GM12878 (cell line): Measurements from ENCODE around the gene ACVR1B. TPM values are rescaled to one million over a fixed set of nuclear protein-coding genes. Genes with fewer than 3 reads are reported as not detected.

Source experiments
- ATAC-seq: fragments of 200-7000 bp; cut with Tn5 transposase; 3 replicates; pipeline ENCODE4 v1.9.1; 2020; ENCODE audit warnings: mild to moderate bottlenecking, moderate library complexity
- BruUV-seq: library from RNA; stranded (reverse); fragments of 400-500 nt; replicated peaks from 2 replicates; lab custom pipeline; 2021; lab: Mats Ljungman, UMichigan
- CTCF ChIA-PET: fragments of 300-600 bp; sonication (Branson Sonifier 250); formaldehyde crosslinking; extraction: SDS; loops from one replicate; lab custom pipeline; 2021; ENCODE audit warnings: inconsistent platforms; lab: Yijun Ruan, JAX
- POLR2A ChIA-PET: fragments of 350-600 bp; formaldehyde crosslinking; extraction: SDS; loops from one replicate; lab custom pipeline; 2021; ENCODE audit warnings: inconsistent platforms; lab: Charles Lee
- RAD21 ChIA-PET: fragments of 300-600 bp; sonication (Branson Sonifier 250); formaldehyde crosslinking; loops from one replicate; lab custom pipeline; 2023; ENCODE audit warnings: antibody characterized with exemption; ENCODE audit not compliant: unreplicated experiment; lab: Charles Lee
- SMC1A ChIA-PET: fragments of 300-600 bp; sonication (Branson Sonifier 250); formaldehyde crosslinking; loops from one replicate; lab custom pipeline; 2023; ENCODE audit not compliant: unreplicated experiment, uncharacterized antibody; lab: Charles Lee
- DNase-seq: peaks from one replicate; pipeline ENCODE4 v3.0.0-alpha.2; 2011; ENCODE audit warnings: low read depth, low spot score
- FAIRE-seq: peaks from 3 replicates; lab custom pipeline; 2011; peaks lifted over from hg19 to GRCh38; lab: Jason Lieb, UNC
- H2AFZ ChIP-seq: 2 replicates; pipeline ENCODE4 v1.6.0; 2011; ENCODE audit warnings: low read depth, low read length, control low read depth; ENCODE audit not compliant: control insufficient read depth
- H3K27ac ChIP-seq: 2 replicates; pipeline ENCODE4 v1.5.1; 2011; ENCODE audit warnings: control low read depth; ENCODE audit not compliant: control insufficient read depth, insufficient read depth
- H3K27me3 ChIP-seq, 2 experiments: replicated peaks in 1 of 2; 2 replicates each; pipeline versions ENCODE4 v1.6.0 to v1.6.1; 2011; ENCODE audit warnings: low read length in 1 of 2; ENCODE audit not compliant: control insufficient read depth in 2 of 2, insufficient read depth in 2 of 2
- H3K36me3 ChIP-seq, 2 experiments: 2 replicates each; pipeline ENCODE4 v1.5.1; 2011; ENCODE audit warnings: low read length in 1 of 2; ENCODE audit not compliant: control insufficient read depth in 2 of 2, insufficient read depth in 2 of 2
- H3K4me1 ChIP-seq: 2 replicates; pipeline ENCODE4 v1.6.1; 2011; ENCODE audit warnings: mild to moderate bottlenecking, low read length, moderate library complexity, mixed read lengths; ENCODE audit not compliant: control insufficient read depth, insufficient read depth
- H3K4me2 ChIP-seq: 2 replicates; pipeline ENCODE4 v1.6.0; 2011; ENCODE audit warnings: control low read depth; ENCODE audit not compliant: control insufficient read depth, insufficient read depth
- H3K4me3 ChIP-seq: fragments of 200-600 bp; sonication (generic); 2 replicates; pipeline ENCODE4 v1.5.1; 2016
- H3K79me2 ChIP-seq: 2 replicates; pipeline ENCODE4 v1.6.0; 2011; ENCODE audit warnings: low read length; ENCODE audit not compliant: control insufficient read depth, insufficient read depth
- H3K9ac ChIP-seq: 2 replicates; pipeline ENCODE4 v1.8.0; 2011; ENCODE audit warnings: low read length, control low read depth, mixed read lengths; ENCODE audit not compliant: control insufficient read depth, insufficient read depth
- H3K9me3 ChIP-seq: replicated peaks from 3 replicates; pipeline ENCODE4 v1.5.1; 2011; ENCODE audit warnings: mild to moderate bottlenecking, low read length; ENCODE audit not compliant: control insufficient read depth, insufficient read depth
- H4K20me1 ChIP-seq: 2 replicates; pipeline ENCODE4 v1.6.0; 2011; ENCODE audit not compliant: control insufficient read depth, insufficient read depth
- CHD2 ChIP-seq: IDR thresholded peaks from 2 replicates; pipeline ENCODE4 v1.6.1; 2011; ENCODE audit warnings: low read depth, low read length, improper control_type of control experiment, borderline replicate concordance
- EED ChIP-seq: sonication (generic); IDR thresholded peaks from 2 replicates; pipeline ENCODE4 v1.6.1; 2016; ENCODE audit warnings: antibody characterized with exemption, low read depth
- ESRRA ChIP-seq: IDR thresholded peaks from 2 replicates; pipeline ENCODE4 v1.6.1; 2012; ENCODE audit warnings: mild to moderate bottlenecking, low read length, improper control_type of control experiment
- NR2C1 ChIP-seq: fragments of 450-650 bp; IDR thresholded peaks from 2 replicates; pipeline ENCODE4 v1.6.1; 2017; ENCODE audit warnings: antibody characterized with exemption, mild to moderate bottlenecking, moderate library complexity
- PAX8 ChIP-seq: fragments of 450-650 bp; IDR thresholded peaks from 2 replicates; pipeline ENCODE4 v1.6.1; 2017; ENCODE audit warnings: mild to moderate bottlenecking, moderate library complexity
- SREBF1 ChIP-seq: IDR thresholded peaks from 2 replicates; pipeline ENCODE4 v1.6.1; 2012; ENCODE audit warnings: mild to moderate bottlenecking, low read length
- ZNF207 ChIP-seq: fragments of 450-650 bp; IDR thresholded peaks from 2 replicates; pipeline ENCODE4 v1.6.1; 2014; ENCODE audit warnings: antibody characterized with exemption, mild to moderate bottlenecking, borderline replicate concordance
- ZNF384 ChIP-seq: IDR thresholded peaks from 2 replicates; pipeline ENCODE4 v1.6.1; 2012; ENCODE audit warnings: low read depth, mild to moderate bottlenecking, low read length, improper control_type of control experiment, borderline replicate concordance
- WGBS: methylation state at CpG from one replicate; pipeline ENCODE4 v1.1.6; 2016; ENCODE audit warnings: low lambda C conversion rate; ENCODE audit not compliant: insufficient replicate concordance, insufficient coverage; ENCODE audit errors: missing lambda C conversion rate; 5-methylcytosine and 5-hydroxymethylcytosine counted together
- in situ Hi-C: fragments of 300-500 bp; cut with MboI; formaldehyde crosslinking; loops from 9 replicates; pipeline ENCODE4 v1.14.3; 2018; ENCODE audit warnings: mixed read lengths
- intact Hi-C: fragments of 100-400 bp; cut with micrococcal nuclease; formaldehyde crosslinking; loops from one replicate; pipeline ENCODE4 v1.14.2; 2022; ENCODE audit not compliant: unreplicated experiment
- polyA plus RNA-seq, 11 experiments: library from polyadenylated mRNA; depleted of rRNA in 4 of 11; unstranded in 6 of 11; stranded (reverse) in 5 of 11; fragments of >200 nt; fragmentation: Nextera tagmentation in 4 of 11; fragmentation: Illumina TruSeq in 1 of 11; extraction: Ambion mirVana in 4 of 11; extraction: Trizol in 1 of 11; gene quantifications; 1 replicate in 1 of 11; 2 replicates in 10 of 11; pipeline versions ENCODE4 v1.2.1 to v1.2.3, GENCODE V29; 2011 to 2016; ENCODE audit warnings: inconsistent platforms in 2 of 11, missing spikeins in 2 of 11, low read depth in 1 of 11
- total RNA-seq, 4 experiments: library from RNA; depleted of rRNA in 3 of 4; stranded (reverse); fragments of >200 nt in 3 of 4; fragmentation: Illumina TruSeq in 1 of 4; extraction: Trizol in 1 of 4; gene quantifications; 2 replicates each; pipeline versions ENCODE4 v1.2.1 to v1.2.3, GENCODE V29; 2013 to 2021
- TF ChIP-seq, protein P1 (sequence below): IDR thresholded peaks from 2 replicates; pipeline ENCODE4 v1.6.1; 2011; ENCODE audit warnings: borderline replicate concordance, low read depth, mild to moderate bottlenecking, moderate library complexity, low read length; ENCODE audit not compliant: insufficient read depth, poor library complexity, severe bottlenecking
- TF ChIP-seq, protein P2 (sequence below): IDR thresholded peaks from 2 replicates; pipeline ENCODE4 v1.6.1; 2012; ENCODE audit warnings: improper control_type of control experiment, low read depth, low read length; ENCODE audit not compliant: insufficient replicate concordance
- TF ChIP-seq, protein P3 (sequence below): fragments of 450-650 bp; IDR thresholded peaks from 2 replicates; pipeline ENCODE4 v1.6.1; 2017; ENCODE audit warnings: mild to moderate bottlenecking, low read depth, inconsistent platforms; ENCODE audit not compliant: poor library complexity, severe bottlenecking

ACVR1B gene
- total and polyA plus RNA-seq, 10 of the 15 experiments (the other 5 are each of a cell fraction or from before 2014, with no cell fraction given) = 0.02 to 0.69 (median 0.16) TPM; not detected in 2

DNA sequence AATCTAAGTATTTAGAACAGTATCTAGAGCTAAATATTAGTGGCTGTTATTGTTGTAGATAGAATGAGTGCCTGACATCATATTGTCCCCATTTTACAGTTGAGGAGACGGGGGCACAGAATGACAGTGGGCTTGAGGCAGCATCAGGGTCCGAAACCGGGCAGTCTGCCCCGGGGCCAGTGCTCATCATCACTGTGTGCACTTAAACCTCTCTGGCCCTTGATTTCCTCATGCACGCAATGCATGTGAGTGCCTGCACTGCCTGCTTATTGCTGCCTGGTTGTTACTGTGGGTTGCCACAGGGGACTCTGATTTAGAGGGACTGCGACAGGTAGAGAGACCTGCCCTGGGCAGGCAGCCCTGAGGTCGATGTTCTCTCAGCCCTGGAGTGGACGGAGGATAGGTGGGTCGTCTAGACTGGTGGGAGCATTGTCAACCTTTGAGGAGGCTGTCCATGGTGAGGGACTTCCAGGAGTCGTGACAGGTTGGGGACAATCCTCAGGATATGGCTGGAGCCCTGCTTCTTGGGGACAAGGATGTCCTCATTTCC is 34.4 kb upstream of the ACVR1B start:
- Histone ChIP-seq H3K36me3 (no peaks in the 10 kb centered on the region), H3K27me3 (no peaks in the 10 kb centered on the region; a peak in 1 of 4 replicates), H3K4me2 (no peak overlapping the region), H3K4me3 (no peak overlapping the region), H3K4me1 (peaks cover 4% of the 10 kb centered on the region), H3K27ac (no peak overlapping the region), H3K79me2 (no peaks in the 10 kb centered on the region), H3K9me3 (no peaks in the 10 kb centered on the region), H2AFZ (no peak overlapping the region), H3K9ac (no peak overlapping the region), H4K20me1 (no peaks in the 10 kb centered on the region)
- no peak for DNase-seq
- no TSS peak for BruUV-seq
- 26% methylated on average over 10 of the region's 10 CpGs for WGBS
- intact Hi-C loops (no loop called here), in situ Hi-C loops (no loop called here)
- no peak for ATAC-seq
- FAIRE-seq = no peak
- RAD21 ChIA-PET = no interaction called here
- no peak for TF ChIP-seq SREBF1
- no peak for TF ChIP-seq NR2C1
- TF ChIP-seq, protein P1, sequence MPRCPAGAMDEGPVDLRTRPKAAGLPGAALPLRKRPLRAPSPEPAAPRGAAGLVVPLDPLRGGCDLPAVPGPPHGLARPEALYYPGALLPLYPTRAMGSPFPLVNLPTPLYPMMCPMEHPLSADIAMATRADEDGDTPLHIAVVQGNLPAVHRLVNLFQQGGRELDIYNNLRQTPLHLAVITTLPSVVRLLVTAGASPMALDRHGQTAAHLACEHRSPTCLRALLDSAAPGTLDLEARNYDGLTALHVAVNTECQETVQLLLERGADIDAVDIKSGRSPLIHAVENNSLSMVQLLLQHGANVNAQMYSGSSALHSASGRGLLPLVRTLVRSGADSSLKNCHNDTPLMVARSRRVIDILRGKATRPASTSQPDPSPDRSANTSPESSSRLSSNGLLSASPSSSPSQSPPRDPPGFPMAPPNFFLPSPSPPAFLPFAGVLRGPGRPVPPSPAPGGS = no peak
- no peak for TF ChIP-seq EED
- TF ChIP-seq, protein P2, sequence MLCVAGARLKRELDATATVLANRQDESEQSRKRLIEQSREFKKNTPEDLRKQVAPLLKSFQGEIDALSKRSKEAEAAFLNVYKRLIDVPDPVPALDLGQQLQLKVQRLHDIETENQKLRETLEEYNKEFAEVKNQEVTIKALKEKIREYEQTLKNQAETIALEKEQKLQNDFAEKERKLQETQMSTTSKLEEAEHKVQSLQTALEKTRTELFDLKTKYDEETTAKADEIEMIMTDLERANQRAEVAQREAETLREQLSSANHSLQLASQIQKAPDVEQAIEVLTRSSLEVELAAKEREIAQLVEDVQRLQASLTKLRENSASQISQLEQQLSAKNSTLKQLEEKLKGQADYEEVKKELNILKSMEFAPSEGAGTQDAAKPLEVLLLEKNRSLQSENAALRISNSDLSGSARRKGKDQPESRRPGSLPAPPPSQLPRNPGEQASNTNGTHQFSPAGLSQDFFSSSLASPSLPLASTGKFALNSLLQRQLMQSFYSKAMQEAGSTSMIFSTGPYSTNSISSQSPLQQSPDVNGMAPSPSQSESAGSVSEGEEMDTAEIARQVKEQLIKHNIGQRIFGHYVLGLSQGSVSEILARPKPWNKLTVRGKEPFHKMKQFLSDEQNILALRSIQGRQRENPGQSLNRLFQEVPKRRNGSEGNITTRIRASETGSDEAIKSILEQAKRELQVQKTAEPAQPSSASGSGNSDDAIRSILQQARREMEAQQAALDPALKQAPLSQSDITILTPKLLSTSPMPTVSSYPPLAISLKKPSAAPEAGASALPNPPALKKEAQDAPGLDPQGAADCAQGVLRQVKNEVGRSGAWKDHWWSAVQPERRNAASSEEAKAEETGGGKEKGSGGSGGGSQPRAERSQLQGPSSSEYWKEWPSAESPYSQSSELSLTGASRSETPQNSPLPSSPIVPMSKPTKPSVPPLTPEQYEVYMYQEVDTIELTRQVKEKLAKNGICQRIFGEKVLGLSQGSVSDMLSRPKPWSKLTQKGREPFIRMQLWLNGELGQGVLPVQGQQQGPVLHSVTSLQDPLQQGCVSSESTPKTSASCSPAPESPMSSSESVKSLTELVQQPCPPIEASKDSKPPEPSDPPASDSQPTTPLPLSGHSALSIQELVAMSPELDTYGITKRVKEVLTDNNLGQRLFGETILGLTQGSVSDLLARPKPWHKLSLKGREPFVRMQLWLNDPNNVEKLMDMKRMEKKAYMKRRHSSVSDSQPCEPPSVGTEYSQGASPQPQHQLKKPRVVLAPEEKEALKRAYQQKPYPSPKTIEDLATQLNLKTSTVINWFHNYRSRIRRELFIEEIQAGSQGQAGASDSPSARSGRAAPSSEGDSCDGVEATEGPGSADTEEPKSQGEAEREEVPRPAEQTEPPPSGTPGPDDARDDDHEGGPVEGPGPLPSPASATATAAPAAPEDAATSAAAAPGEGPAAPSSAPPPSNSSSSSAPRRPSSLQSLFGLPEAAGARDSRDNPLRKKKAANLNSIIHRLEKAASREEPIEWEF = no peak
- TF ChIP-seq ZNF207 = no peak
- no peak for TF ChIP-seq CHD2
- TF ChIP-seq PAX8 = no peak
- TF ChIP-seq, protein P3, sequence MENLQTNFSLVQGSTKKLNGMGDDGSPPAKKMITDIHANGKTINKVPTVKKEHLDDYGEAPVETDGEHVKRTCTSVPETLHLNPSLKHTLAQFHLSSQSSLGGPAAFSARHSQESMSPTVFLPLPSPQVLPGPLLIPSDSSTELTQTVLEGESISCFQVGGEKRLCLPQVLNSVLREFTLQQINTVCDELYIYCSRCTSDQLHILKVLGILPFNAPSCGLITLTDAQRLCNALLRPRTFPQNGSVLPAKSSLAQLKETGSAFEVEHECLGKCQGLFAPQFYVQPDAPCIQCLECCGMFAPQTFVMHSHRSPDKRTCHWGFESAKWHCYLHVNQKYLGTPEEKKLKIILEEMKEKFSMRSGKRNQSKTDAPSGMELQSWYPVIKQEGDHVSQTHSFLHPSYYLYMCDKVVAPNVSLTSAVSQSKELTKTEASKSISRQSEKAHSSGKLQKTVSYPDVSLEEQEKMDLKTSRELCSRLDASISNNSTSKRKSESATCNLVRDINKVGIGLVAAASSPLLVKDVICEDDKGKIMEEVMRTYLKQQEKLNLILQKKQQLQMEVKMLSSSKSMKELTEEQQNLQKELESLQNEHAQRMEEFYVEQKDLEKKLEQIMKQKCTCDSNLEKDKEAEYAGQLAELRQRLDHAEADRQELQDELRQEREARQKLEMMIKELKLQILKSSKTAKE = no peak
- TF ChIP-seq ESRRA = no peak
- no peak for TF ChIP-seq ZNF384
- SMC1A ChIA-PET = no interaction called here
- POLR2A ChIA-PET = no interaction called here
- CTCF ChIA-PET = interaction anchor here (1.3 kb wide), 1 partner anchor 9 kb away, joined by 3 read pairs; no protein-coding TSS in a partner anchor
